IPS DF 6.9 (cell line): ENCODE results near the gene ADAMTSL2.

ENCODE experiments used
- DNase-seq: peaks from one replicate; pipeline ENCODE4 v3.0.0-alpha.2; 2013; ENCODE audit warnings: low read depth, low spot score
- H3K27ac ChIP-seq: one replicate; pipeline ENCODE4 v1.5.1; 2013; ENCODE audit warnings: low read length, control low read depth
- H3K27me3 ChIP-seq: 2 replicates; pipeline ENCODE4 v1.6.1; 2013; ENCODE audit warnings: mild to moderate bottlenecking, low read length; ENCODE audit not compliant: control insufficient read depth, insufficient read depth
- H3K36me3 ChIP-seq: 2 replicates; pipeline ENCODE4 v1.6.1; 2013; ENCODE audit warnings: low read length; ENCODE audit not compliant: control insufficient read depth, insufficient read depth
- H3K4me1 ChIP-seq: 2 replicates; pipeline ENCODE4 v1.6.1; 2013; ENCODE audit warnings: low read length; ENCODE audit not compliant: control insufficient read depth, insufficient read depth
- H3K4me3 ChIP-seq: 2 replicates; pipeline ENCODE4 v1.5.1; 2013; ENCODE audit warnings: mild to moderate bottlenecking, low read length
- H3K9me3 ChIP-seq: 2 replicates; pipeline ENCODE4 v1.6.1; 2013; ENCODE audit warnings: low read length, inconsistent platforms; ENCODE audit not compliant: control insufficient read depth, insufficient read depth
- WGBS: extraction: QIAGEN DNeasy Blood & Tissue Kit; methylation state at CpG from one replicate; pipeline ENCODE4 v1.1.7; 2013; ENCODE audit warnings: mixed read lengths, missing lambda C conversion rate; ENCODE audit not compliant: insufficient read length, insufficient coverage; 5-methylcytosine and 5-hydroxymethylcytosine counted together

ADAMTSL2 gene

DNA sequence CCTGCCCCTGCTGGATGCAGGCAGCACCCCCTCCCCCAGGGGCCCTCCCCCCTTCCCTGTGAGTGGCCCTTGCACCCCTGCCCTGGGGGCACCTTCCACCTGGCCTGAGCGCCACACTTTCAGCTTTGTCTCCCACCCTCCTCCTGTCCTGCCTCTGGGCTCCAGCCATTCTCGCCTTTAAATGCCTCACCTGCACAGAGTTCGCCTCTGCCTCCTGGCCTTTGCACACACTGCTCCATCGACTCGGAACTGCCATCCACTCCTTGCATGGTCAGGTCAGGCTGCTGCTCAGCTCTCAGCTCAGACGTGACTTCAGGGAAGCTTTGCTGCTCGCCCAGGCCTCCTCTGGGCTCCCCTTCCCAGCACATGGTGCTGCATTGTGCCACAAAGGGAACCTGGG, 64.5 kb downstream of the ADAMTSL2 start:
- Histone ChIP-seq H3K27me3 (no peaks in the 10 kb centered on the region), H3K27ac (no peak overlapping the region), H3K4me3 (no peak overlapping the region), H3K36me3 (no peaks in the 10 kb centered on the region), H3K4me1 (no peaks in the 10 kb centered on the region), H3K9me3 (no peaks in the 10 kb centered on the region)
- DNase-seq: no peak
- no CpG with 5 or more reads among the region's 7 CpGs for WGBS

DNA sequence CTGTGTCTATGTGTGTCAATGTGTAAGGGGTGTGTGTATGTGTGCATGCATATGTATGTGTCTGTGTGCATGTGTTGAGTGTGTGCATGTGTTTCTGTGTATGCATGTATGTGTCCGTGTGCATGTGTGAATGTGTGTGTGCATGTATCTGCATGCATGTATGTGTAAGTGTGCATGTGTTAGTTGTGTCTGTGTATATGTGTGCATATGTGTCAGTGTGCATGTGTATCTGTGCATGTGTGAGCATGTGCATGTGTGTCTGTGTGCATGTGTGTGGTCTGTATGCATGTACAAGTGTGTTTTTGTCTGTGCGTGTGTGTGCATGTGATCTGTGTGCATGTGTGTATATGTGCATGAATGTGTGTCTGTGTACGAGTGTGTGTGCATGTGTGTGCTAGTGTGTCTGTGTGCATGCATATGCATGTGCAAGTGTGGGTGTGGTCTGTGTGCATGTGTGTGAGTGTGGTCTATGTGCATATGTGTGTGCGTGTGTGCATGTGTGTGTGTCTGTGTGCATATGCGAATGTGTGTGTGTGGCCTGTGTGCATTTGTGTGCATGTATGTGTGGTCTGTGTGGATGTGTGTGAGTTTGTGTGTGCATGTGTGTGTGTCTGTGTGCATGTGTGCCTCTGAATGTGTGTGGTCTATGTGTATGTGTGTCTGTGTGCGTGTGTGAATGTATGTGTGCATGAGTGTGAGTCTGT, 65.1 kb downstream of the ADAMTSL2 start:
- WGBS: no CpG with 5 or more reads among the region's 6 CpGs
- Histone ChIP-seq H3K4me3 (no peak overlapping the region), H3K27ac (no peak overlapping the region), H3K9me3 (no peaks in the 10 kb centered on the region), H3K27me3 (no peaks in the 10 kb centered on the region), H3K4me1 (no peaks in the 10 kb centered on the region), H3K36me3 (no peaks in the 10 kb centered on the region)
- no peak for DNase-seq

DNA sequence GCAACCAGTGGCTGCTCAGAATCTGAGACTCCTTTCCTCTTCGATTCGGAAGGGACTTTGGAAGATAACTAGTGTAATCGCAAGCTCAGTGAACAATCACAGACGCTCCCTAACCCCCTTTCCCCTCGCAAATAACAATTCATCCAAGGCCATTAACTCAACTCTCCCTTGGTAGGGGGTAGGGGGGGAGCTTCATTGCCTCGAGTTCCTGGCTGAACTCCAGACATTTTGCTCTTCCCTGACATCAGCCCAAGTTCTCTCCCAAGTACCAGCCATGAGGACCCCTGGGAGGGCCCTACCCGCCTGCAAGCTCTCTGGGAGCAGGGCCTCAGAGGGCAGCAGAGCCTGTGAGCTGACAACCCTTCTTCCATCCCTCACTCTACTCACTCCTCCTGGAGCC, 66.2 kb downstream of the ADAMTSL2 start:
- WGBS: no CpG with 5 or more reads among the region's 7 CpGs
- no peaks in the 10 kb centered on the region for H3K36me3 ChIP-seq
- no peak overlapping the region for H3K4me3 ChIP-seq
- no peak for DNase-seq
- no peak overlapping the region for H3K27ac ChIP-seq
- no peaks in the 10 kb centered on the region for H3K4me1 ChIP-seq
- no peaks in the 10 kb centered on the region for H3K9me3 ChIP-seq
- H3K27me3 ChIP-seq: no peaks in the 10 kb centered on the region

DNA sequence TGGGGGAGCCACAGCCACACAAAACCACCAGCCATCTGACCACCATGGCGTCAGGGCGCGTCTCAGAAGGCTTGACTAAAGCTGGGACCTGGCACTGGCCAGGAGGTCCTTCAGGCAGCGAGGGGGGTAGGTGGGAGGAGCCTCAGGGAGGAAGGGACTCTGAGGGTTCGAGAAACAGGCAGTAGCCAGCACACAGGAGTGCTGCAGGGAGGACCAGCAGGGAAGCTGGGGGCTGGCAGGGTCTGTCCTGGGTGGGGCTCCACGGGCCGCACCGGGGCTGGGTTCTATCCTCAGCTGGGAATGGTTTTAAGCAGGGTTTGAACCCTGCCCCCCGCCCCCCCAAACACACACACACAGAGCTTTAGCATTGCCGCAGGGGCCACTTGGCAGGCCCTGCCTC, 67.2 kb downstream of the ADAMTSL2 start:
- H3K27ac ChIP-seq: no peak overlapping the region
- no peaks in the 10 kb centered on the region for H3K9me3 ChIP-seq
- no CpG with 5 or more reads among the region's 10 CpGs for WGBS
- H3K27me3 ChIP-seq: no peaks in the 10 kb centered on the region
- no peaks in the 10 kb centered on the region for H3K4me1 ChIP-seq
- no peak overlapping the region for H3K4me3 ChIP-seq
- DNase-seq: no peak
- no peaks in the 10 kb centered on the region for H3K36me3 ChIP-seq

DNA sequence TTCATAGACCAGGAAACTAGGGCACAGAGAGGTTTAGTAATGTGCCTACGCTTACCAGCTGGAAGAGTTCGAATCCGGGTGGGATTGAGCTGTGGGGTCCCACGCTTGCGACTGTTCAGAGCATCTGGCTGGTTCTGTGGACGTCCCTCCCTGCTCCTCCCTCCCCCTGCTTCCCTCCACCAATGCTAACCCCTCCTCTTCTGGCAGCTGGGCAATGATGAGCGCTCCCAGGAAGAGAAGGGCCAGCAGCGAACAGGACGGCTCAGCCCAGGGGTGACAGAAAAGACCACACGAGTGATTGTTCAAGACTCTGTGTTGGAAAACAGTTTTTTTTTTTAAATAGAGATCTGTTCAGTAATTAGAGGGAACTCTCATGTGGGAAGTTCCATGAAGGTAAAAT, 67.8 kb downstream of the ADAMTSL2 start:
- DNase-seq: no peak
- H3K27me3 ChIP-seq: no peaks in the 10 kb centered on the region
- H3K36me3 ChIP-seq: no peaks in the 10 kb centered on the region
- H3K4me1 ChIP-seq: no peaks in the 10 kb centered on the region
- no peak overlapping the region for H3K27ac ChIP-seq
- WGBS: no CpG with 5 or more reads among the region's 10 CpGs
- no peaks in the 10 kb centered on the region for H3K9me3 ChIP-seq
- H3K4me3 ChIP-seq: no peak overlapping the region

DNA sequence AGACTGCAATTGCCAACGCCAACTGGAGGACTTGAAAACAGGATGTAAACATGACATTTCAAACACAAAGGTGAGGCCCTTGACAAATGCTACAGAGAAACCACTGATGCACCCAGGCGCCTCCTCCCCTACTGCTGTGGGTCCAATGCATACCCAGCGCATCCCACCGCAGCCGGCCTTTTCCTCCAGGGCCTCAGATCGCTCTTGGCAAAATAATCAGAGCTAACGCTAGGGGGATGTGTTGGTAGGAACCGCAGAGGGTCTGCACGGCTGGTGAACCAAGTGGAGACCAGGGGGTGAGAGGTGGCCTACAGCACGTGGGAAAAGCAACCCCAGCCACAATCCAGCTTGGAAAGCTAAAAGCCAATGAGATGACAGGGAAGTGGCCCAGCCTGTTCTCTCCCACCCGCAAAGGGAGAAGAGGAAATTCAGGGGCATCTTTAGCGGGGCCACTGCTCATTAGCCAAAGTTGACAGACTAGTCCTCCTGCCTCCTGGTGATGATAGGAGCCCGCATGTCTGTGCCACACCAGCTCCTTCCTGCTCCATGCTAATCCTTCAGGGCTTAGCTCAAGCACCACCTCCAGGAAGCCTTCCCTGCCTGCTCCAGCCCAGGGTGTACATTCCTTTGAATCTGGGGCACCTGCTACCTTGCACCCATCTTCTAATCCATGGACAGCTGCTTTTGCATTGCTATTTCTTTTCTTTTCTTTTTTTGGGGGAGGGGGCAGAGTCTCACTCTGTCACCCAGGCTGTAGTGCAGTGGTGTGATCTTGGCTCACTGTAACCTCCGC, 68.8 kb downstream of the ADAMTSL2 start:
- no peak overlapping the region for H3K27ac ChIP-seq
- H3K36me3 ChIP-seq: no peaks in the 10 kb centered on the region
- WGBS: no CpG with 5 or more reads among the region's 14 CpGs
- DNase-seq: no peak
- no peaks in the 10 kb centered on the region for H3K4me1 ChIP-seq
- H3K27me3 ChIP-seq: peaks cover under 1% of the 10 kb centered on the region; the same call in 1 of the 2 replicates
- H3K9me3 ChIP-seq: no peaks in the 10 kb centered on the region
- no peak overlapping the region for H3K4me3 ChIP-seq

DNA sequence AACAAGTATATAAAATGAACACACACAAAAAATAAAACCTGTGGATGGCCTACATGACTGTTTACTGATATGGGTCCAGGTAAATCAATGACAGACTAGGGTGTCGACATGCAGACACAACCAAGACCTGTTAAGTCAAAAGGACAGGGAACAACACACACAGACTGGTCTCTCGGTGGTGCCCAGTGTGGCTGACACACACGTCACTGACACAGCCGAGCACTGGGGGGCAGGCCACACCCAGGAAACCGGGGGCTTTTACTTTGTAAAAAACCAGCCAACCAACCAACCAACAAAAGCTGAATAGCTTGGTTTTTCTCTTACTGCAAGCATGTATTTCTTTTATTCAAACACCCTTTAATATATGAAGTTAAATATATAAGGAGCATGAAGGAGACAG, 69.7 kb downstream of the ADAMTSL2 start:
- H3K36me3 ChIP-seq: no peaks in the 10 kb centered on the region
- peaks cover 5% of the 10 kb centered on the region; the same call in 1 of the 2 replicates for H3K27me3 ChIP-seq
- WGBS: no CpG with 5 or more reads among the region's 5 CpGs
- no peak for DNase-seq
- H3K9me3 ChIP-seq: no peaks in the 10 kb centered on the region
- H3K4me1 ChIP-seq: no peaks in the 10 kb centered on the region
- no peak overlapping the region for H3K4me3 ChIP-seq
- H3K27ac ChIP-seq: no peak overlapping the region

DNA sequence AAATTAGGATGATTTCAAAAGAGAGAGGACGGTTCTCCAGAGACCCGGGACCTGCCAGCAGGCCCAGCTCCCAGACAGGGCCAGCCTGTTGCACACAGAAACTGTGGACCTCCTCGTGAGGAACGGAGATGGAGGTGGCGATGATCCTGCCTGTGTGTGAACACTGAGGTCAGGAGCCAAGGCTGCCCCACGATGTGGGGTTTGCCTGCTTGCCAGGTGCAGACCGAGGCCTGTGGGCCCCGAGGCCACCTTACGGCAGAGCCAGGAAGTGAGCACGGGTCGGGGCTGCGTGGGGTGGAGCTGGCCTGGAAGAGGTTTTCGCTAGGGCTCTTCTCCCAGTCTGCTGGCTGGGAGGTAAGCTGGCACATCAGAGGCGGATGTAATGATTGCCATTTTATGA, 70.4 kb downstream of the ADAMTSL2 start:
- Histone ChIP-seq H3K36me3 (no peaks in the 10 kb centered on the region), H3K4me3 (no peak overlapping the region), H3K9me3 (no peaks in the 10 kb centered on the region), H3K27ac (no peak overlapping the region), H3K27me3 (peaks cover 5% of the 10 kb centered on the region; the same call in 1 of the 2 replicates), H3K4me1 (no peaks in the 10 kb centered on the region)
- WGBS: no CpG with 5 or more reads among the region's 14 CpGs
- DNase-seq: no peak

DNA sequence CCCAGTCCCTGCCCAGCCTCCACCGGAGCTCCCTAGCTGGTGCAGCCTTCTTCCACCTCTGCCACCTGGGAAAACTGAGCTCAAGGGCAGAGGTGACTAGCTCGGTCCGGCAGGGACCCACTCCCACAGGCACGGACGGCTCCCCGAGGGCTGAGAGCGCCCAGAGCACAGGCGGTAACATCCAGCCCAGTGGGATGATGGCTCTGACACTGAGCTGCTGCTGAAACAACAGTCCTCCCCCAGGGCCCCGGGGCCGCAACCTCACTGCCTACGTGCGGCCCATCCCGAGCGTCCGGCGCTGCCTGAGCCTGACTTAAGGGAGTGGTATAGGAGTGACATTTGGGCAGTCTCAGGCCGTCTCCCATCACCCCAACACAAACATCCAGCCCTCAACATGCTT, 70.9 kb downstream of the ADAMTSL2 start:
- Histone ChIP-seq H3K27me3 (peaks cover 5% of the 10 kb centered on the region; the same call in 1 of the 2 replicates), H3K36me3 (no peaks in the 10 kb centered on the region), H3K4me3 (no peak overlapping the region), H3K27ac (no peak overlapping the region), H3K9me3 (no peaks in the 10 kb centered on the region), H3K4me1 (no peaks in the 10 kb centered on the region)
- no peak for DNase-seq
- WGBS: no CpG with 5 or more reads among the region's 17 CpGs

DNA sequence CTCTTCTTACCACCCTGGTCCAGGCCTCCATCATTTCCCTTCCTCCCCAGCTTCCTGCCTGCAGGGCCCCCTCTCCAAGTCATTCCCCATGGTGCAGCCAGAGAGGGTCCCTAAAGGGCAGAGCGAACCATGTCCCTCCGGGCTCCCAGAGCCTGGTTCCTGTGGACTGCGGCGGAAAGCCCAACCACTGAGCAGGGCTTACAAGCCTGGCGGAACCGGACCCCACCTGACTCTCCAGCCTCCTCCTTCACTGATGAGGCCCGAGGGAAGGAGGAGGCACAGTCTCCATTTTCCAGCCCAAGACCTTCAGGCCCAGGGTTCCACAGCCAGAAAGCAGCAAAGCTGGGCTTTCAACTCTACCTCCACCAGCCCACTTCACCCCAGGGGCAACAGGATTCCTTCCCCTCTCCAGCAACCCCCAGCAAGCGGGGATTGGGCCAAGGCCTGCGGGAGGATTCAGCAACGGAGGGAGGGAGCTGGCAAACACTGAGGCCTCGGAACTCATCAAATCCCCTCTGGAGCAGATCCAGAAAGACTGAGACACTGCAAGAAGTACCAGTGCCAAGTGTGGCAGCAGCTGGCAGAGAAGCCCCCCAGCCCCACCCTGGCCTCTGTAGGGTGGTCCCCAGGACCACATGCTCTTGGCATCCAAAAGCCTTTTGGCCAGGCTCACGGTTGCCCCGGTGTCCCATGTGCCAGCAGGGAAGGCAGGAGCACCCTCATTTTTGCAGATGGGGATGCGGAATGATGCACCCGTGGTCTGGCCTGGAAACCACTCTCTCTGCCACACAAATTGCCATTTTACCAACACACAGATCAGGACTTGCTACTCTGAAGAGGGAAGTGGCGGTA, 71.6 kb downstream of the ADAMTSL2 start:
- Histone ChIP-seq H3K4me1 (no peaks in the 10 kb centered on the region), H3K4me3 (no peak overlapping the region), H3K27me3 (peaks cover 5% of the 10 kb centered on the region; the same call in 1 of the 2 replicates), H3K27ac (no peak overlapping the region), H3K9me3 (no peaks in the 10 kb centered on the region), H3K36me3 (no peaks in the 10 kb centered on the region)
- no peak for DNase-seq
- no CpG with 5 or more reads among the region's 16 CpGs for WGBS
